ENCODE data around the gene NPBWR2. TPM values are rescaled to one million over a fixed set of nuclear protein-coding genes. Genes with fewer than 3 reads are reported as not detected.

The NPBWR2 gene
- total RNA-seq, 1 experiment from 2014 or later = not detected

DNA sequence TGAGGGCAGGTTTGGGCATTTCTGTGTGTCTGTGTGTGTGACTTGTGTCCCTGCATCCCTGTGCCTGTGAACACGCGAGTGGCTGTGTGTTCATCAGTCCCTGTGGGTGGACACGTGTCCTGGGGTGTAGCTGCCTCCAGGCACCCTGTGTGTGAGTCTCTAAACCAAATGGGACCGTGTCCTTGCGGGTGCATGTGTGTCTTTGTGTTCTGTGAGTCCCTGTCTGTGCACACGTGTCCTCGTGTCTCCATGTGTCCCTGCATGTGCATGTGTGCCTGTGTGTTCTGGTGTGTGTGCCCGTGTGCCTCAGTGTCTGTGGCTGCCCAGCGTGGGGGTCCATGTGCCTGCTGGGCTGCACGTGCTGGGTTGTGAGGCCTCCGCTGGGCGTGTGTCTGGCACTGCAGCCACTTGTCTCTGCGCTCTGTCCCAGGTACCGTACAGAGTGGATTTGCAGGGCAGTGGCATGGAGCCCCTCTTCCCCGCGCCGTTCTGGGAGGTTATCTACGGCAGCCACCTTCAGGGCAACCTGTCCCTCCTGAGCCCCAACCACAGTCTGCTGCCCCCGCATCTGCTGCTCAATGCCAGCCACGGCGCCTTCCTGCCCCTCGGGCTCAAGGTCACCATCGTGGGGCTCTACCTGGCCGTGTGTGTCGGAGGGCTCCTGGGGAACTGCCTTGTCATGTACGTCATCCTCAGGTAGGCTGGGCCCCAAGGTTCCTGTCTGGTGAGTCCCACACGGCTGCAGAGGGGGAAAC, 14.9 kb downstream of the NPBWR2 start:
- TF ChIP-seq FOSL1 (IDR thresholded peaks at IDR 0.05; ENCODE audit: low read depth) (no peak), ELF1 (IDR thresholded peaks at IDR 0.05; ENCODE audit: borderline replicate concordance, low read depth) (no peak), YY1 (IDR thresholded peaks at IDR 0.05; ENCODE audit: extremely low read depth, insufficient replicate concordance, low read depth, low read length) (no peak), SRF (IDR thresholded peaks at IDR 0.05; ENCODE audit: low read depth) (no peak), JUND (IDR thresholded peaks at IDR 0.05) (no peak), EGR1 (IDR thresholded peaks at IDR 0.05; ENCODE audit: low read depth) (no peak), SIN3A (IDR thresholded peaks at IDR 0.05; ENCODE audit: low read depth) (no peak)
- CTCF ChIA-PET = interaction anchor here (0.6 kb wide), 1 partner anchor 193 kb away, joined by 3 read pairs; no protein-coding TSS in a partner anchor
- DNase-seq (ENCODE audit: low read depth, low spot score) = no peak
- Histone ChIP-seq H3K36me3 (ENCODE audit: control insufficient read depth in 1 of 2, insufficient read depth in 2 of 2, low read length in 2 of 2) (no peaks in the 10 kb centered on the region), H3K27me3 (ENCODE audit: insufficient read depth, low read length) (no peaks in the 10 kb centered on the region), H2AFZ (ENCODE audit: low read depth, low read length, poor library complexity, severe bottlenecking) (no peak overlapping the region), H3K9me3 (ENCODE audit: control insufficient read depth in 1 of 2, insufficient read depth in 1 of 2, low read depth in 1 of 2, low read length in 2 of 2) (peaks cover 6% of the 10 kb centered on the region in 2 experiments; a peak in 2 of 4 replicates), H4K20me1 (ENCODE audit: insufficient read depth) (no peaks in the 10 kb centered on the region), H3K9me2 (ENCODE audit: insufficient read depth) (no peaks in the 10 kb centered on the region), H3K9ac (ENCODE audit: low read length) (no peak overlapping the region), H3K4me2 (ENCODE audit: low read length) (no peak overlapping the region), H3K27ac (ENCODE audit: low read depth, low read length) (no peak overlapping the region), H3K79me2 (ENCODE audit: insufficient read depth, low read length) (no peaks in the 10 kb centered on the region), H3K4me3 (replicated peaks in 1 of 2; ENCODE audit: low read depth in 1 of 2, low read length in 2 of 2) (no peak overlapping the region), H3K4me1 (ENCODE audit: control insufficient read depth in 1 of 2, insufficient read depth in 2 of 2, low read length in 2 of 2) (no peaks in the 10 kb centered on the region)
- peak; percentile 33; the same call in 1 of the 2 replicates for ATAC-seq
- BruUV-seq (replicated peaks) = no TSS peak
- RAD21 ChIA-PET (ENCODE audit: low non-redundant PET in 1 of 2, low total read pairs in 2 of 2, uncharacterized antibody in 2 of 2, unreplicated experiment in 2 of 2) = no interaction called here
- intact Hi-C loops (cut with micrococcal nuclease) = no loop called here
- POLR2A ChIA-PET = no interaction called here

DNA sequence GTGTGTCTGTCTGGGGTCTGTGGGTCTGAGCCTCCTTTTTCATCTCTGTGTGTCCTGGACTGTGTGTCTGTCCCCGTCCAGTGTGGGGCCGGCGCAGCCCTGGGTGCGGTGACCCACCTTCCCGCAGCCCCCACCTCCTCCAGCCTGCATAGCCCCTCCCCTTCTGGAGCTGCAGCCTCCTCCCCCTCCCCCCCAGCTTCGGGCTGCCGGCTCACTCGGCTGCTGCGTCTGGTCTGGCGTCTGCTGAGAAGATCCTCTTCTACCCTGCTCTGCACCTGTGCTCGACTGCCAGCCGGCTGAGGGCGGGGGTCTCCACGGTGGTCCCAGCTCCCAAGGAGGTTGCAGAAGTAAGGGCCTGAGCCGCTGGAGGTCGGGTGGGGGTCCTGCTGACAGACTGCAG, 15.6 kb downstream of the NPBWR2 start:
- Histone ChIP-seq H3K79me2 (ENCODE audit: insufficient read depth, low read length) (no peaks in the 10 kb centered on the region), H2AFZ (ENCODE audit: low read depth, low read length, poor library complexity, severe bottlenecking) (no peak overlapping the region), H3K4me2 (ENCODE audit: low read length) (no peak overlapping the region), H3K27me3 (ENCODE audit: insufficient read depth, low read length) (no peaks in the 10 kb centered on the region), H3K27ac (ENCODE audit: low read depth, low read length) (no peak overlapping the region), H3K4me3 (replicated peaks in 1 of 2; ENCODE audit: low read depth in 1 of 2, low read length in 2 of 2) (no peak overlapping the region), H3K36me3 (ENCODE audit: control insufficient read depth in 1 of 2, insufficient read depth in 2 of 2, low read length in 2 of 2) (no peaks in the 10 kb centered on the region), H3K9ac (ENCODE audit: low read length) (no peak overlapping the region), H3K4me1 (ENCODE audit: control insufficient read depth in 1 of 2, insufficient read depth in 2 of 2, low read length in 2 of 2) (no peaks in the 10 kb centered on the region), H3K9me2 (ENCODE audit: insufficient read depth) (no peaks in the 10 kb centered on the region), H3K9me3 (ENCODE audit: control insufficient read depth in 1 of 2, insufficient read depth in 1 of 2, low read depth in 1 of 2, low read length in 2 of 2) (peaks cover 6% of the 10 kb centered on the region in 2 experiments; a peak in 2 of 4 replicates), H4K20me1 (ENCODE audit: insufficient read depth) (no peaks in the 10 kb centered on the region)
- POLR2A ChIA-PET = no interaction called here
- TF ChIP-seq SP1 (IDR thresholded peaks at IDR 0.05; ENCODE audit: low read depth) (no peak), SIN3A (IDR thresholded peaks at IDR 0.05; ENCODE audit: low read depth) (no peak), EZH2phosphoT487 (IDR thresholded peaks at IDR 0.05; ENCODE audit: borderline replicate concordance) (no peak), ZNF274 (IDR thresholded peaks at IDR 0.05; ENCODE audit: low read depth, low read length) (no peak), CEBPB (IDR thresholded peaks at IDR 0.05; ENCODE audit: low read depth) (no peak), FOSL1 (IDR thresholded peaks at IDR 0.05; ENCODE audit: low read depth) (no peak), POLR2A (IDR thresholded peaks at IDR 0.05; ENCODE audit: borderline replicate concordance, extremely low read depth, insufficient read depth, insufficient read length) (no peak), JUND (IDR thresholded peaks at IDR 0.05) (no peak)
- TF ChIP-seq, protein P1, sequence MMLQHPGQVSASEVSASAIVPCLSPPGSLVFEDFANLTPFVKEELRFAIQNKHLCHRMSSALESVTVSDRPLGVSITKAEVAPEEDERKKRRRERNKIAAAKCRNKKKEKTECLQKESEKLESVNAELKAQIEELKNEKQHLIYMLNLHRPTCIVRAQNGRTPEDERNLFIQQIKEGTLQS (IDR thresholded peaks at IDR 0.05) = no peak
- TF ChIP-seq, protein P2, sequence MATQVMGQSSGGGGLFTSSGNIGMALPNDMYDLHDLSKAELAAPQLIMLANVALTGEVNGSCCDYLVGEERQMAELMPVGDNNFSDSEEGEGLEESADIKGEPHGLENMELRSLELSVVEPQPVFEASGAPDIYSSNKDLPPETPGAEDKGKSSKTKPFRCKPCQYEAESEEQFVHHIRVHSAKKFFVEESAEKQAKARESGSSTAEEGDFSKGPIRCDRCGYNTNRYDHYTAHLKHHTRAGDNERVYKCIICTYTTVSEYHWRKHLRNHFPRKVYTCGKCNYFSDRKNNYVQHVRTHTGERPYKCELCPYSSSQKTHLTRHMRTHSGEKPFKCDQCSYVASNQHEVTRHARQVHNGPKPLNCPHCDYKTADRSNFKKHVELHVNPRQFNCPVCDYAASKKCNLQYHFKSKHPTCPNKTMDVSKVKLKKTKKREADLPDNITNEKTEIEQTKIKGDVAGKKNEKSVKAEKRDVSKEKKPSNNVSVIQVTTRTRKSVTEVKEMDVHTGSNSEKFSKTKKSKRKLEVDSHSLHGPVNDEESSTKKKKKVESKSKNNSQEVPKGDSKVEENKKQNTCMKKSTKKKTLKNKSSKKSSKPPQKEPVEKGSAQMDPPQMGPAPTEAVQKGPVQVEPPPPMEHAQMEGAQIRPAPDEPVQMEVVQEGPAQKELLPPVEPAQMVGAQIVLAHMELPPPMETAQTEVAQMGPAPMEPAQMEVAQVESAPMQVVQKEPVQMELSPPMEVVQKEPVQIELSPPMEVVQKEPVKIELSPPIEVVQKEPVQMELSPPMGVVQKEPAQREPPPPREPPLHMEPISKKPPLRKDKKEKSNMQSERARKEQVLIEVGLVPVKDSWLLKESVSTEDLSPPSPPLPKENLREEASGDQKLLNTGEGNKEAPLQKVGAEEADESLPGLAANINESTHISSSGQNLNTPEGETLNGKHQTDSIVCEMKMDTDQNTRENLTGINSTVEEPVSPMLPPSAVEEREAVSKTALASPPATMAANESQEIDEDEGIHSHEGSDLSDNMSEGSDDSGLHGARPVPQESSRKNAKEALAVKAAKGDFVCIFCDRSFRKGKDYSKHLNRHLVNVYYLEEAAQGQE (IDR thresholded peaks at IDR 0.05; ENCODE audit: low read depth) = no peak
- TF ChIP-seq, protein P3, sequence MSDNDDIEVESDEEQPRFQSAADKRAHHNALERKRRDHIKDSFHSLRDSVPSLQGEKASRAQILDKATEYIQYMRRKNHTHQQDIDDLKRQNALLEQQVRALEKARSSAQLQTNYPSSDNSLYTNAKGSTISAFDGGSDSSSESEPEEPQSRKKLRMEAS (IDR thresholded peaks at IDR 0.05) = no peak
- ATAC-seq = peak; percentile 18; the same call in 1 of the 2 replicates
- no TSS peak for BruUV-seq (replicated peaks)
- CTCF ChIA-PET = interaction anchor here (0.6 kb wide), 1 partner anchor 194 kb away, joined by 3 read pairs; no protein-coding TSS in a partner anchor
- intact Hi-C loops (cut with micrococcal nuclease) = no loop called here
- RAD21 ChIA-PET (ENCODE audit: low non-redundant PET in 1 of 2, low total read pairs in 2 of 2, uncharacterized antibody in 2 of 2, unreplicated experiment in 2 of 2) = no interaction called here
- no peak for DNase-seq (ENCODE audit: low read depth, low spot score)
